Neural progenitor cell (in vitro differentiated cells): ENCODE results near the gene SLC15A4.

Experiments used
- CTCF ChIP-seq: fragments of 200-600 bp; sonication (generic); IDR thresholded peaks from 2 replicates; pipeline ENCODE4 v1.5.1; 2017; ENCODE audit warnings: antibody characterized with exemption, mild to moderate bottlenecking
- EZH2 ChIP-seq: fragments of 200-600 bp; sonication (generic); IDR thresholded peaks from 2 replicates; pipeline ENCODE4 v1.6.1; 2017; ENCODE audit warnings: antibody characterized with exemption, mild to moderate bottlenecking, moderate library complexity
- EZH2phosphoT487 ChIP-seq: fragments of 200-600 bp; sonication (generic); IDR thresholded peaks from 2 replicates; pipeline ENCODE4 v1.6.1; 2017; ENCODE audit warnings: antibody characterized with exemption

- no peak for TF ChIP-seq CTCF
- TF ChIP-seq EZH2phosphoT487, result no peak
- TF ChIP-seq EZH2, result no peak
Observed at GRCh38 chr12:128852026-128852698, 28.4 kb upstream of the SLC15A4 start.
